Right lobe of liver (tissue), 4 donors: ENCODE data around the gene OR52E5.

Experiments
- CTCF ChIP-seq, 4 donors: fragments of 200-600 bp in 3 of 4; fragments of 450-650 bp in 1 of 4; IDR thresholded peaks; one replicate each; pipeline versions ENCODE4 v1.5.1 to v1.8.0; 2016 to 2022; ENCODE audit warnings: antibody characterized with exemption in 4 of 4, mild to moderate bottlenecking in 2 of 4
- POLR2A ChIP-seq: fragments of 450-650 bp; IDR thresholded peaks from one replicate; pipeline ENCODE4 v1.6.1; 2017; ENCODE audit warnings: antibody characterized with exemption, mild to moderate bottlenecking
- donor health status: DM: no; HTN: no; CAD: no.
- donor health status: DM: no; HTN: no; CAD: no.
- donor health status: DM: no; HTN: yes; CAD: no.

- TF ChIP-seq CTCF (IDR thresholded peaks at IDR 0.05) = no peak
- no peak for TF ChIP-seq POLR2A
Observed at GRCh38 chr11:5923427-5923776, 30.4 kb downstream of the OR52E5 start.
